RWPE1 (cell line): ENCODE data around the gene RC3H2.

ENCODE experiments used
- CTCF ChIA-PET: fragments of 350-600 bp; sonication (Branson Sonifier 250); formaldehyde crosslinking; extraction: SDS; loops from one replicate; lab custom pipeline; 2021; lab: Yijun Ruan, JAX
- POLR2A ChIA-PET: fragments of 400-600 bp; formaldehyde crosslinking; extraction: SDS; loops from one replicate; lab custom pipeline; 2020; ENCODE audit warnings: antibody characterized with exemption; ENCODE audit not compliant: low non-redundant PET; lab: Yijun Ruan, JAX
- DNase-seq: peaks from one replicate; pipeline ENCODE4 v3.0.0; 2012; ENCODE audit warnings: low spot score
- H3K27ac ChIP-seq: fragments of 450-650 bp; 2 replicates; pipeline ENCODE4 v1.5.1; 2017
- TF ChIP-seq, protein P1 (sequence below): fragments of 450-650 bp; conservative IDR thresholded peaks from 2 replicates; pipeline ENCODE4 v1.5.1; 2017; ENCODE audit warnings: low read depth, mild to moderate bottlenecking

Gene RC3H2

DNA sequence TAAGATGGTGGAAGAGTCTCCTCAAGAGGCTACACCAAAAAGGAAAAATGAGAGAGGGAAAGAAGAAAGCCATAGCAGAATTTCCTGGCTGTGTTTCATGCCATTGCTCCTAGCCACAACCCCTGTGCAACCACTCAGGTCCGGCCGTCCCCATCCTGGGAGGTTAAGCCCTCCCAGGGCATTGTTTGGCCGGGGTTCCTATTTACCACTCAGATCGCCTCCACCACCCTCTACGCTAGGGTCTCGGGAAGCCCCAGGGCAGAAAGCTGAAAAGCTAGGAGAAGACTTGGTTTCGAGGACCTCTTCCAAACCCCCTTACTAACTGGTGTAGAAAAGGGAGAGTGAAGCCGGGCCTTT is 715 bp downstream of the RC3H2 start:
- H3K27ac ChIP-seq = peak overlapping the region; percentile 94
- CTCF ChIA-PET = interaction anchor here (0.7 kb wide), 1 partner anchor 139 kb away, joined by 4 read pairs; no protein-coding TSS in a partner anchor
- TF ChIP-seq, protein P1, sequence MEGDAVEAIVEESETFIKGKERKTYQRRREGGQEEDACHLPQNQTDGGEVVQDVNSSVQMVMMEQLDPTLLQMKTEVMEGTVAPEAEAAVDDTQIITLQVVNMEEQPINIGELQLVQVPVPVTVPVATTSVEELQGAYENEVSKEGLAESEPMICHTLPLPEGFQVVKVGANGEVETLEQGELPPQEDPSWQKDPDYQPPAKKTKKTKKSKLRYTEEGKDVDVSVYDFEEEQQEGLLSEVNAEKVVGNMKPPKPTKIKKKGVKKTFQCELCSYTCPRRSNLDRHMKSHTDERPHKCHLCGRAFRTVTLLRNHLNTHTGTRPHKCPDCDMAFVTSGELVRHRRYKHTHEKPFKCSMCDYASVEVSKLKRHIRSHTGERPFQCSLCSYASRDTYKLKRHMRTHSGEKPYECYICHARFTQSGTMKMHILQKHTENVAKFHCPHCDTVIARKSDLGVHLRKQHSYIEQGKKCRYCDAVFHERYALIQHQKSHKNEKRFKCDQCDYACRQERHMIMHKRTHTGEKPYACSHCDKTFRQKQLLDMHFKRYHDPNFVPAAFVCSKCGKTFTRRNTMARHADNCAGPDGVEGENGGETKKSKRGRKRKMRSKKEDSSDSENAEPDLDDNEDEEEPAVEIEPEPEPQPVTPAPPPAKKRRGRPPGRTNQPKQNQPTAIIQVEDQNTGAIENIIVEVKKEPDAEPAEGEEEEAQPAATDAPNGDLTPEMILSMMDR = no peak
- POLR2A ChIA-PET = interaction anchor here (2.0 to 2.2 kb wide), 2 partner anchors 9 to 27 kb away, joined by 11 to 12 read pairs; partner anchors contain the start of genes ZBTB26 and ZBTB6
- peak; percentile 54 for DNase-seq

DNA sequence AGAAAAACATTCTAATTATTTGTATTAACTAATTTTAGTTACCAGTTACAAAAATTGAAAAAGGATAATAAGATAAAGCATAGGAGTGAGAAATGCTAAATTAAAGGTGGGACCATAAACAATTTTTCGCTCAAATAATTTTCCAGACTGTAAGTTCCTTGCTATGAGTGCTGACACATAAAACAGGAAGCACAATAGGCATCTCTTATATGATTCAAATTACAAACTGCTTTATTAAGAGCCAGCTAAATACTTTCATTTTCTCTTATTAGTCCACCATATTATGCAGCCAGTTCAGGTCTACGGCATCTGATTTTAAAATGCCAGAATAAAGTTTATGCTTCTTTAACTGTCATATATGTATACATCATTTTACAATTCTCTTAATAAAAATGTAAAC is 4.4 kb downstream of the RC3H2 start:
- H3K27ac ChIP-seq = no peak overlapping the region
- TF ChIP-seq, protein P1 = no peak
- ChIA-PET CTCF (no interaction called here), POLR2A (interaction anchor here (0.7 kb wide), 2 partner anchors 21 to 402 kb away, joined by 4 to 8 read pairs; no protein-coding TSS in a partner anchor)
- peak; percentile 20 for DNase-seq

DNA sequence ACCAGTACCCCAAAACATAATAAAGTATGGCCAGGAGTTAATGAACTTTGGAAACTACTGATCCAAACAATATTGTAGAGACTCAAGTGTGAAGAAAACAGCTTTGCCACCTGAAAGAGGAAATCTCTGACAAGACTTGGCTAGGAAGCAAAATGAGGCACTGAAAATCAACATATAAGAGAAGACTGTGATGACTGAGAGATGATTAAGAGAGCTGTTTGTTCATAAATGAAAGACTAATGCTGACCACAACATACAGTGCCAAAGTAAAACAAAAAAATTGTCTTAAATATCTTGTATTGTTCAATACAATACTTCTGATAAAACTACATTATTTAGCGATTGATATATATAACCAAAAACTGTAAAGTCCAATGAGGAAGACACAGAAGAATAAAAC is 7.2 kb downstream of the RC3H2 start:
- TF ChIP-seq, protein P1 = no peak
- DNase-seq = peak; percentile 33
- ChIA-PET CTCF (interaction anchor here (0.6 to 1.1 kb wide), 2 partner anchors 93 to 659 kb away, joined by 3 to 4 read pairs; no protein-coding TSS in a partner anchor), POLR2A (no interaction called here)
- H3K27ac ChIP-seq = no peak overlapping the region

DNA sequence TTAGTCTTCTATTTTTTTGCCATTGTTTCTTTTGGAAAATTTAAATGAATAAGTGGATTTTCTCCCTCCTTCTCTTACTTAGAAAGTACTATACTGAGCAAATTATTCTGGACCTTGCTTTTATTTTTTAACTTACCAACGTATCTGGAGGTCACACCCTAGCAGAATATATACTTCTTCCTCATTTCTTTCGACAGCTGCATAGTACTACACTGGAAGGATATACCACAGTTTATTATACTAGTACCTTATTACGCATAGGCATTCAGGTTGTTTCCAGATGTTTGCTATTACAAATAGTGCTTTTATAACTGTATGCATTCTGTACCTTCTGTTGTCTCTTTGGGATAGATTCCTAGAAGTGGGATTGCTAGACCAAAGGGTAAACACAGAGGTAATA is 16.7 kb downstream of the RC3H2 start:
- TF ChIP-seq, protein P1 = no peak
- DNase-seq = no peak
- CTCF ChIA-PET = interaction anchor here (0.5 to 0.7 kb wide), 3 partner anchors 54 to 1861 kb away, joined by 3 to 4 read pairs (median 3); partner anchors contain the start of genes MRRF and RBM18
- H3K27ac ChIP-seq = no peak overlapping the region
- POLR2A ChIA-PET = no interaction called here

DNA sequence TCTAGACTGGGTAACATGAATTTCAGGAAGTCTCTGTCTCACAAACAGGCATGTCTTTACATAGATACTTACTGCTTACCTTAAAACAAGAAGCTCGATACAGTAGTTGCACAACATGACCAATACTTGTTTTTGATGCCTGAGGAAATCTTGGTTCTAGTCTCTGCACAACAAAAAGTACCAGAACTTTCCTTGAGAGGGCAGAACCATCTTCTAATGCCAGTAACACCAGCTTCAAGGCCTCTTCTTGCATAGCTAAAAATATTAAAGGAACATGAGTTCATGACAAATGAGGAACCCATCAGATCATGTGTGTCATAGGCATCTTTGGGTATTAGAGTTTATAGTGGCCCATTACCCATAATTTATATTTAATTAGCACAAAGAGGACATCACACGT is 22.0 kb downstream of the RC3H2 start:
- POLR2A ChIA-PET = no interaction called here
- TF ChIP-seq, protein P1 = no peak

DNA sequence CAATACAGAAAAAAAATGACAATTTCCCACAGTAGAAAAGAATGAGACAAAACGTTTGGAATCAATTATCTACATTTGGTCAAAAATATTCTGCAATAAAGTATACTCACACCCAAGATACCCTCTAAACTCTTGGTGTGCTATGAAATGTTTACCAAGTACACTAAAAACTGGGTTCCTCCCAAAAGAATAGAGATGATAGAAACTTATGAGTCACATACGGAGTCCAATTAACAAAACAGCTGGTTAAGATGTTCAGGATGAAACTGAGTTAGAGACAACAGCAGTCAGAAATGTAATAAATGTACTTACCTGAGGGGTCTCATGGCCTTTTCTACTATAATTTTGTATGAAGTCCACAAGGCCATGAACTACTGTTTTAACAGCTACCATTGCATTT is 25.7 kb downstream of the RC3H2 start:
- H3K27ac ChIP-seq = no peak overlapping the region
- ChIA-PET CTCF (no interaction called here), POLR2A (no interaction called here)
- no peak for DNase-seq
- TF ChIP-seq, protein P1 = no peak

More for the DNA sequence above, 22.0 kb downstream of the RC3H2 start:
- CTCF ChIA-PET = no interaction called here
- DNase-seq = no peak
- H3K27ac ChIP-seq = no peak overlapping the region
